SK-N-SH (cell line): ENCODE data around the gene ESRP2. TPM values are rescaled to one million over a fixed set of nuclear protein-coding genes. Genes with fewer than 3 reads are reported as not detected.

Experiments
- CTCF ChIA-PET: fragments of 300-600, 350-600 bp; formaldehyde crosslinking; extraction: SDS; loops from one replicate; lab custom pipeline; 2021; lab: Yijun Ruan, JAX
- POLR2A ChIA-PET: fragments of 350-600 bp; sonication (Branson Sonifier 250); formaldehyde crosslinking; extraction: SDS; loops from one replicate; lab custom pipeline; 2020; ENCODE audit warnings: antibody characterized with exemption, inconsistent platforms; lab: Yijun Ruan, JAX
- DNase-seq: peaks from one replicate; pipeline ENCODE4 v3.0.0; 2012
- H2AFZ ChIP-seq: fragments of 200-600 bp; sonication (generic); 2 replicates; pipeline ENCODE4 v1.8.1; 2016; ENCODE audit warnings: antibody characterized with exemption, mild to moderate bottlenecking, low read depth
- H3F3A ChIP-seq: fragments of 200-600 bp; sonication (generic); replicated peaks from 2 replicates; pipeline ENCODE3; 2016; ENCODE audit warnings: antibody characterized with exemption, mild to moderate bottlenecking; ENCODE audit not compliant: insufficient read depth
- H3K27ac ChIP-seq, 2 experiments: fragments of 200-500 bp in 1 of 2; fragments of 200-600 bp in 1 of 2; sonication (Bioruptor generic) in 1 of 2; sonication (generic), shearing (Covaris generic) in 1 of 2; 2 replicates each; pipeline versions ENCODE4 v1.5.1 to v1.6.1; 2014 to 2016; ENCODE audit warnings: low read depth in 2 of 2, inconsistent platforms in 1 of 2, low read length in 1 of 2, mild to moderate bottlenecking in 1 of 2, mixed read lengths in 1 of 2
- H3K27me3 ChIP-seq: fragments of 200-600 bp; sonication (generic), shearing (Covaris generic); 2 replicates; pipeline ENCODE4 v1.6.1; 2016; ENCODE audit warnings: mixed run types; ENCODE audit not compliant: insufficient read depth
- H3K36me3 ChIP-seq, 2 experiments: fragments of 200-500 bp in 1 of 2; fragments of 200-600 bp in 1 of 2; sonication (Bioruptor generic) in 1 of 2; sonication (generic) in 1 of 2; replicated peaks in 1 of 2; 2 replicates each; pipeline versions ENCODE3 to v1.5.1; 2014 to 2016; ENCODE audit warnings: low read length in 1 of 2, mild to moderate bottlenecking in 1 of 2; ENCODE audit not compliant: insufficient read depth in 2 of 2, control insufficient read depth in 1 of 2
- H3K4me1 ChIP-seq, 2 experiments: fragments of 200-500 bp in 1 of 2; fragments of 200-600 bp in 1 of 2; sonication (Bioruptor generic) in 1 of 2; sonication (generic), shearing (Covaris generic) in 1 of 2; 2 replicates each; pipeline versions ENCODE4 v1.5.1 to v1.6.1; 2014 to 2016; ENCODE audit warnings: low read depth in 1 of 2, low read length in 1 of 2, mixed run types in 1 of 2; ENCODE audit not compliant: insufficient read depth in 2 of 2, control insufficient read depth in 1 of 2
- H3K4me2 ChIP-seq: fragments of 200-600 bp; sonication (generic), shearing (Covaris generic); 2 replicates; pipeline ENCODE4 v1.6.1; 2017; ENCODE audit warnings: mixed run types
- H3K4me3 ChIP-seq, 2 experiments: fragments of 200-500 bp in 1 of 2; fragments of 200-600 bp in 1 of 2; sonication (Bioruptor generic) in 1 of 2; sonication (generic), shearing (Covaris generic) in 1 of 2; 2 replicates each; pipeline versions ENCODE4 v1.5.1 to v1.8.1; 2014 to 2016; ENCODE audit warnings: low read depth in 2 of 2, inconsistent platforms in 1 of 2, low read length in 1 of 2, mild to moderate bottlenecking in 1 of 2, mixed read lengths in 1 of 2, moderate library complexity in 1 of 2
- H3K79me2 ChIP-seq: fragments of 200-600 bp; sonication (generic); 2 replicates; pipeline ENCODE4 v1.8.1; 2017; ENCODE audit warnings: mild to moderate bottlenecking; ENCODE audit not compliant: insufficient read depth
- H3K9ac ChIP-seq: fragments of 200-600 bp; sonication (generic); 2 replicates; pipeline ENCODE4 v1.6.1; 2017; ENCODE audit warnings: mixed run types
- H3K9me2 ChIP-seq: fragments of 200-600 bp; sonication (generic); 2 replicates; pipeline ENCODE4 v1.6.1; 2017; ENCODE audit warnings: mixed run types
- H3K9me3 ChIP-seq: fragments of 200-600 bp; sonication (generic); 2 replicates; pipeline ENCODE4 v1.6.1; 2017; ENCODE audit warnings: mixed run types, mild to moderate bottlenecking, moderate library complexity
- H4K20me1 ChIP-seq: fragments of 200-600 bp; sonication (generic); 2 replicates; pipeline ENCODE4 v1.6.1; 2017; ENCODE audit warnings: mild to moderate bottlenecking, mixed run types; ENCODE audit not compliant: insufficient read depth
- CTCF ChIP-seq: fragments of 200-600 bp; sonication (generic); IDR thresholded peaks from 2 replicates; pipeline ENCODE4 v1.6.1; 2017; ENCODE audit warnings: antibody characterized with exemption, mild to moderate bottlenecking, moderate library complexity
- ELF1 ChIP-seq: IDR thresholded peaks from 2 replicates; pipeline ENCODE4 v1.4.0; 2012
- EZH2phosphoT487 ChIP-seq: fragments of 200-600 bp; sonication (generic); IDR thresholded peaks from 2 replicates; pipeline ENCODE4 v1.6.1; 2017; ENCODE audit warnings: low read depth, mixed run types, mild to moderate bottlenecking, antibody characterized with exemption, moderate library complexity, borderline replicate concordance
- FOSL2 ChIP-seq: IDR thresholded peaks from 2 replicates; pipeline ENCODE4 v1.4.0; 2012; ENCODE audit warnings: low read depth, mild to moderate bottlenecking, moderate library complexity, borderline replicate concordance
- MAX ChIP-seq: IDR thresholded peaks from 2 replicates; pipeline ENCODE4 v1.4.0; 2012; ENCODE audit warnings: low read depth
- MEF2A ChIP-seq: IDR thresholded peaks from 2 replicates; pipeline ENCODE4 v1.4.0; 2012; ENCODE audit warnings: low read depth, borderline replicate concordance
- MXI1 ChIP-seq: IDR thresholded peaks from 2 replicates; pipeline ENCODE4 v1.6.1; 2012; ENCODE audit warnings: mild to moderate bottlenecking, low read depth, low read length, improper control_type of control experiment
- NFIC ChIP-seq: IDR thresholded peaks from 2 replicates; pipeline ENCODE4 v1.4.0; 2012; ENCODE audit warnings: borderline replicate concordance
- PBX3 ChIP-seq: IDR thresholded peaks from 2 replicates; pipeline ENCODE4; 2012
- POLR2AphosphoS5 ChIP-seq: IDR thresholded peaks from 2 replicates; pipeline ENCODE4 v1.6.1; 2012; ENCODE audit warnings: low read depth, low read length
- RAD21 ChIP-seq: IDR thresholded peaks from 2 replicates; pipeline ENCODE4 v1.6.1; 2012; ENCODE audit warnings: mild to moderate bottlenecking, low read length
- SMC3 ChIP-seq: IDR thresholded peaks from 2 replicates; pipeline ENCODE4 v1.6.1; 2012; ENCODE audit warnings: low read depth, low read length, improper control_type of control experiment
- TAF1 ChIP-seq: IDR thresholded peaks from 2 replicates; pipeline ENCODE4 v1.6.1; 2012; ENCODE audit warnings: low read depth, mild to moderate bottlenecking, low read length, moderate library complexity, borderline replicate concordance
- TCF12 ChIP-seq: IDR thresholded peaks from 2 replicates; pipeline ENCODE4 v1.4.0; 2012
- TEAD4 ChIP-seq: IDR thresholded peaks from 2 replicates; pipeline ENCODE4 v1.4.0; 2012; ENCODE audit warnings: mild to moderate bottlenecking, borderline replicate concordance; ENCODE audit not compliant: insufficient read depth
- USF1 ChIP-seq: IDR thresholded peaks from 2 replicates; pipeline ENCODE4 v1.4.0; 2012; ENCODE audit warnings: low read depth, borderline replicate concordance
- USF2 ChIP-seq: fragments of 150-350 bp; IDR thresholded peaks from 2 replicates; pipeline ENCODE4 v1.6.1; 2017; ENCODE audit warnings: antibody characterized with exemption, low read length, low read depth, borderline replicate concordance
- YY1 ChIP-seq: IDR thresholded peaks from 2 replicates; pipeline ENCODE4 v1.4.0; 2012; ENCODE audit warnings: low read depth, mild to moderate bottlenecking
- WGBS: methylation state at CpG from one replicate; pipeline ENCODE4 v1.1.6; 2017; ENCODE audit warnings: low lambda C conversion rate; 5-methylcytosine and 5-hydroxymethylcytosine counted together
- polyA plus RNA-seq, 3 experiments: library from polyadenylated mRNA; depleted of rRNA; stranded (reverse); fragments of >200 nt; gene quantifications; 2 replicates each; pipeline ENCODE4 v1.2.3, GENCODE V29; 2012

ESRP2 gene
- polyA plus RNA-seq, 1 of the 3 experiments (the other 2 are of a cell fraction) = 0.07 TPM

- TF ChIP-seq MXI1 = no peak
- TF ChIP-seq CTCF = no peak
- TF ChIP-seq TCF12 = no peak
These were observed 48.1 kb upstream of the ESRP2 start (continued) for GRCh38 chr16:68283801-68284598.

- H3K27me3 ChIP-seq = no peaks in the 10 kb centered on the region
- H2AFZ ChIP-seq = no peak overlapping the region
- H4K20me1 ChIP-seq = peaks cover 9% of the 10 kb centered on the region; the same call in 1 of the 2 replicates
- no peak for DNase-seq
- peaks cover 34% of the 10 kb centered on the region; the same call in 1 of the 2 replicates for H3K79me2 ChIP-seq
- H3F3A ChIP-seq = no peaks in the 10 kb centered on the region
- no peaks in the 10 kb centered on the region for H3K4me1 ChIP-seq
- no peak for TF ChIP-seq NFIC
- no peak for TF ChIP-seq TAF1
- TF ChIP-seq MEF2A = no peak
- no peak for TF ChIP-seq POLR2AphosphoS5
- TF ChIP-seq FOSL2 = no peak
- no peak for TF ChIP-seq USF1
- no peak for TF ChIP-seq RAD21
- no peak for TF ChIP-seq EZH2phosphoT487
- TF ChIP-seq ELF1 = no peak
- TF ChIP-seq YY1 = no peak
- no peak for TF ChIP-seq PBX3
- TF ChIP-seq MAX = no peak
- no peak for TF ChIP-seq SMC3
- TF ChIP-seq USF2 = no peak
- no peak for TF ChIP-seq TEAD4
- H3K4me3 ChIP-seq = no peak overlapping the region
- no peak overlapping the region for H3K9ac ChIP-seq
- H3K27ac ChIP-seq = no peak overlapping the region
- H3K4me2 ChIP-seq = no peak overlapping the region
- WGBS = 88% methylated on average over 5 of the region's 5 CpGs
- H3K36me3 ChIP-seq = peaks cover 7 to 10% of the 10 kb centered on the region in 2 experiments
- POLR2A ChIA-PET = interaction anchor here (0.7 kb wide), 1 partner anchor 89 kb away, joined by 3 read pairs; no protein-coding TSS in a partner anchor
- H3K9me2 ChIP-seq = no peaks in the 10 kb centered on the region
- CTCF ChIA-PET = interaction anchor here (1.0 to 10.4 kb wide), 4 partner anchors 11 to 467 kb away, joined by 3 to 80 read pairs (median 5); partner anchors contain the start of genes PRMT7, SLC7A6 and SLC7A6OS
- no peaks in the 10 kb centered on the region for H3K9me3 ChIP-seq
These were observed 47.4 kb upstream of the ESRP2 start for GRCh38 chr16:68283346-68283745.
